Spleen (tissue), 11 donors: ENCODE data around the gene CYP2J2. TPM values are rescaled to one million over a fixed set of nuclear protein-coding genes. Genes with fewer than 3 reads are reported as not detected.

ENCODE experiments used
- DNase-seq: peaks from one replicate; pipeline ENCODE4 v3.0.0-alpha.2; 2020
- H3K27ac ChIP-seq, 8 donors: fragments of 200-600 bp; sonication (generic) in 7 of 8; 1 replicate in 4 of 8; 2 replicates in 4 of 8; pipeline versions ENCODE4 v1.5.0 to v1.8.0; 2016 to 2021; ENCODE audit warnings: inconsistent platforms in 4 of 8, mild to moderate bottlenecking in 4 of 8, moderate library complexity in 1 of 8
- H3K27me3 ChIP-seq, 7 donors: fragments of 200-600 bp; sonication (generic) in 6 of 7; replicated peaks in 1 of 7; 1 replicate in 4 of 7; 2 replicates in 3 of 7; pipeline versions ENCODE4 v1.5.0 to v1.8.0; 2016 to 2021; ENCODE audit warnings: inconsistent platforms in 3 of 7, mild to moderate bottlenecking in 1 of 7
- H3K36me3 ChIP-seq, 6 donors: fragments of 200-600 bp; sonication (generic) in 5 of 6; 1 replicate in 4 of 6; 2 replicates in 2 of 6; pipeline versions ENCODE4 v1.5.0 to v1.8.0; 2016 to 2021; ENCODE audit warnings: inconsistent platforms in 2 of 6
- H3K4me1 ChIP-seq, 6 donors: fragments of 200-600 bp; sonication (generic) in 5 of 6; 1 replicate in 3 of 6; 2 replicates in 3 of 6; pipeline versions ENCODE4 v1.5.0 to v1.8.0; 2016 to 2021; ENCODE audit warnings: inconsistent platforms in 3 of 6
- H3K4me3 ChIP-seq, 8 donors: fragments of 200-600 bp; sonication (generic) in 7 of 8; 1 replicate in 4 of 8; 2 replicates in 4 of 8; pipeline versions ENCODE4 v1.5.0 to v1.8.0; 2016 to 2021; ENCODE audit warnings: inconsistent platforms in 4 of 8, mild to moderate bottlenecking in 4 of 8, moderate library complexity in 2 of 8
- H3K9me3 ChIP-seq, 8 donors: fragments of 200-600 bp; sonication (generic) in 7 of 8; 1 replicate in 4 of 8; 2 replicates in 4 of 8; pipeline versions ENCODE4 v1.5.0 to v1.8.0; 2016 to 2021; ENCODE audit warnings: inconsistent platforms in 4 of 8
- POLR2A ChIP-seq, 3 donors: fragments of 450-650 bp; IDR thresholded peaks; one replicate each; pipeline ENCODE4 v1.5.1; 2017; ENCODE audit warnings: antibody characterized with exemption in 3 of 3, mild to moderate bottlenecking in 1 of 3
- POLR2AphosphoS5 ChIP-seq, 3 donors: sonication (generic); formaldehyde crosslinking; IDR thresholded peaks; one replicate each; pipeline ENCODE4 v1.5.1; 2017; ENCODE audit warnings: antibody characterized with exemption in 3 of 3
- WGBS, 5 donors: extraction: QIAGEN DNeasy Blood & Tissue Kit in 3 of 5; methylation state at CpG; one replicate each; pipeline versions ENCODE4 v1.1.5 to v1.1.7; 2013 to 2018; 5-methylcytosine and 5-hydroxymethylcytosine counted together
- intact Hi-C: fragments of 100-400 bp; cut with DNase I; formaldehyde crosslinking; loops from one replicate; pipeline ENCODE4 v1.15.0; 2023; ENCODE audit warnings: low total_unique reads
- polyA plus RNA-seq, 3 donors: library from polyadenylated mRNA; stranded (reverse); fragments of 200-250 nt; gene quantifications; one replicate each; pipeline ENCODE4 v1.2.1, GENCODE V29; 2013
- total RNA-seq, 7 donors: library from RNA; depleted of rRNA in 3 of 7; stranded (reverse); fragments of >200 nt in 3 of 7; fragmentation: NEBNext Ultra II Directional in 4 of 7; extraction: Animal tissue kit (Norgen Biotek cat#: 25700) in 4 of 7; gene quantifications; one replicate each; pipeline versions ENCODE4 v1.1.0 to v1.2.1, GENCODE V29; 2016 to 2021
- TF ChIP-seq, protein P1 (sequence below), 11 experiments: fragments of 200-600 bp in 7 of 11; fragments of 450-650 bp in 4 of 11; sonication (generic) in 4 of 11; IDR thresholded peaks in 8 of 11; conservative IDR thresholded peaks in 3 of 11; 1 replicate in 7 of 11; 2 replicates in 4 of 11; pipeline versions ENCODE4 v1.4.0 to v1.8.0; 2016 to 2021; ENCODE audit warnings: antibody characterized with exemption in 11 of 11, inconsistent platforms in 4 of 11, mild to moderate bottlenecking in 1 of 11
- donor health status: healthy with polysubstance abuse.
- donor health status: DM: no; HTN: no; CAD: no; lungs with moderate emphysema.
- donor health status: DM: no; HTN: no; CAD: no.
- donor health status: Bipolar disorder and iron deficiency.
- donor health status: healthy.
- donor health status: DM: no; HTN: no; CAD: no.
- donor health status: DM: yes; HTN: yes; CAD: no.

The CYP2J2 gene
- total and polyA plus RNA-seq, 10 donors = 0.10 to 0.85 (median 0.32) TPM; not detected in 1

GRCh38 chr1:59952065-59952464 lies 25.5 kb upstream of the CYP2J2 start:
- Histone ChIP-seq H3K4me1 (peaks cover 0 to 2% (median 0%) of the 10 kb centered on the region in 6 donors), H3K9me3 (no peaks in the 10 kb centered on the region), H3K4me3 (no peak overlapping the region), H3K27ac (no peak overlapping the region), H3K36me3 (no peaks in the 10 kb centered on the region), H3K27me3 (peaks cover 0 to 2% (median 0%) of the 10 kb centered on the region in 7 donors)
- TF ChIP-seq, protein P1, sequence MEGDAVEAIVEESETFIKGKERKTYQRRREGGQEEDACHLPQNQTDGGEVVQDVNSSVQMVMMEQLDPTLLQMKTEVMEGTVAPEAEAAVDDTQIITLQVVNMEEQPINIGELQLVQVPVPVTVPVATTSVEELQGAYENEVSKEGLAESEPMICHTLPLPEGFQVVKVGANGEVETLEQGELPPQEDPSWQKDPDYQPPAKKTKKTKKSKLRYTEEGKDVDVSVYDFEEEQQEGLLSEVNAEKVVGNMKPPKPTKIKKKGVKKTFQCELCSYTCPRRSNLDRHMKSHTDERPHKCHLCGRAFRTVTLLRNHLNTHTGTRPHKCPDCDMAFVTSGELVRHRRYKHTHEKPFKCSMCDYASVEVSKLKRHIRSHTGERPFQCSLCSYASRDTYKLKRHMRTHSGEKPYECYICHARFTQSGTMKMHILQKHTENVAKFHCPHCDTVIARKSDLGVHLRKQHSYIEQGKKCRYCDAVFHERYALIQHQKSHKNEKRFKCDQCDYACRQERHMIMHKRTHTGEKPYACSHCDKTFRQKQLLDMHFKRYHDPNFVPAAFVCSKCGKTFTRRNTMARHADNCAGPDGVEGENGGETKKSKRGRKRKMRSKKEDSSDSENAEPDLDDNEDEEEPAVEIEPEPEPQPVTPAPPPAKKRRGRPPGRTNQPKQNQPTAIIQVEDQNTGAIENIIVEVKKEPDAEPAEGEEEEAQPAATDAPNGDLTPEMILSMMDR (IDR thresholded peaks at IDR 0.05 in 8 of 11, conservative IDR thresholded peaks at IDR 0.05 in 3 of 11) = no peak
- TF ChIP-seq POLR2A (IDR thresholded peaks at IDR 0.05) (no peak), POLR2AphosphoS5 (IDR thresholded peaks at IDR 0.05) (no peak)
- no peak for DNase-seq
- WGBS, 5 donors = 68 to 86% (median 81%) methylated on average over 2 of the region's 2 CpGs
- intact Hi-C loops = no loop called here

DNA sequence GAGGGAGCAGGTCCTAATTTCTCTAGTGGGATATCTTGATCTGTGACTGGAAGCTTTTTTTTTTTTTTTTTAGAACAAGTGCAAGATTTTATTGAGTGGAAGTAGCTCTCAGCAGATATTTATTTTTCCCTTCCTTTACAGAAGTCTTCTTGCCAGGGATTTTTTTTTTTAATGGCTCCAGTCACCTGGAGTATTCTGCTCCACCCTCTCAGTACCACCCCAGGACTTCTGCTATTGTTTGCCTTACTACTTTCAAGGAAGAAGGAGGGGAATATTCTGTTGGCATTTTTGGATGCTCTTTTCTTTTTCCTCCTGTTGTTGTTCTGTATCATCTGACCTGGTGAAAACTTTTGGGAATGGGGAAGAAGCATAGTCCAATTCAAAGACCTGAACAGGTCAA lies 23.1 kb upstream of the CYP2J2 start:
- Histone ChIP-seq H3K4me3 (no peak overlapping the region), H3K36me3 (no peaks in the 10 kb centered on the region), H3K27ac (no peak overlapping the region), H3K27me3 (peaks cover 0 to 4% (median 0%) of the 10 kb centered on the region in 7 donors), H3K9me3 (no peaks in the 10 kb centered on the region), H3K4me1 (peaks cover 0 to 2% (median 0%) of the 10 kb centered on the region in 6 donors)
- no peak for DNase-seq
- TF ChIP-seq, protein P1 (IDR thresholded peaks at IDR 0.05 in 8 of 11, conservative IDR thresholded peaks at IDR 0.05 in 3 of 11) = no peak
- TF ChIP-seq POLR2A (IDR thresholded peaks at IDR 0.05) (no peak), POLR2AphosphoS5 (IDR thresholded peaks at IDR 0.05) (no peak)
- intact Hi-C loops = loop anchor here (10.0 kb wide), 1 partner anchor 1205 kb away; no protein-coding TSS in a partner anchor

DNA sequence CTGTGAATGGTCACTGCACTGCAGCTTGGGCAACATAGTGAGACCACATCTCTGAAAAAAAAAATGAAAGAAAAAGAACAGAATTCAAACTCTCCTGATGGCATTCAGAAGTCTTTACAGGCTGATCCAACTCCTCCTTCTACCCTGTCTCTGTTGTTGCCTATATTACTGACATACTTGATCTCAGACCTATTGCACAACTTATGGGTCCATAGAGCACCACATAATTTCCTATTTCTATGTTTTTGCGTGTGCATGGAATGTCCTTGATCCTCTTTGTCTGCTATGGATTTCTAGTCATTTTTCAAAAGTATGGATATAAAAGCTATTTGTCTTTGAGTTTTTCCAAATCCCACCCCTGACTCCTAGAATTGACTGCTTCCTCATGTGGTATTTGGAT lies 22.4 kb upstream of the CYP2J2 start:
- Histone ChIP-seq H3K27me3 (peaks cover 0 to 4% (median 0%) of the 10 kb centered on the region in 7 donors), H3K4me3 (no peak overlapping the region), H3K27ac (no peak overlapping the region), H3K9me3 (no peaks in the 10 kb centered on the region), H3K4me1 (peaks cover 0 to 2% (median 0%) of the 10 kb centered on the region in 6 donors), H3K36me3 (no peaks in the 10 kb centered on the region)
- WGBS, 5 donors = 51 to 74% (median 63%) methylated on average over 1 of the region's 1 CpG
- no peak for TF ChIP-seq POLR2A (IDR thresholded peaks at IDR 0.05)
- intact Hi-C loops = loop anchor here (10.0 kb wide), 1 partner anchor 1204 kb away; no protein-coding TSS in a partner anchor
- DNase-seq = no peak

GRCh38 chr1:59947047-59947938 lies 20.7 kb upstream of the CYP2J2 start:
- H3K9me3 ChIP-seq = no peaks in the 10 kb centered on the region
- TF ChIP-seq POLR2AphosphoS5 (IDR thresholded peaks at IDR 0.05) (no peak), POLR2A (IDR thresholded peaks at IDR 0.05) (no peak)
- TF ChIP-seq, protein P1 (IDR thresholded peaks at IDR 0.05 in 8 of 11, conservative IDR thresholded peaks at IDR 0.05 in 3 of 11) = peak; percentile 44 to 90 (median 78)
- DNase-seq = no peak
- intact Hi-C loops = loop anchor here (10.0 kb wide), 1 partner anchor 1202 kb away; no protein-coding TSS in a partner anchor
- no peak overlapping the region for H3K27ac ChIP-seq
- WGBS, 5 donors = 3 to 11% (median 6%) methylated on average over 6 of the region's 6 CpGs
- no peaks in the 10 kb centered on the region for H3K36me3 ChIP-seq
- H3K4me1 ChIP-seq = peaks cover 0 to 2% (median 0%) of the 10 kb centered on the region in 6 donors
- H3K4me3 ChIP-seq = no peak overlapping the region
- peaks cover 0 to 4% (median 0%) of the 10 kb centered on the region in 7 donors for H3K27me3 ChIP-seq
